Large intestine (tissue), 3 donors: ENCODE measurements around the gene AKAP8L. TPM values are rescaled to one million over a fixed set of nuclear protein-coding genes. Genes with fewer than 3 reads are reported as not detected.
A peak's percentile ranks its signal among the peaks of the same experiment; 100 is the strongest.
"Not testable (repeated sequence)": the region's sequence is repeated elsewhere in the genome, so short reads cannot be mapped to it uniquely, and the experiment has no call there.

Experiments used
- DNase-seq, 2 donors: peaks; one replicate each; pipeline versions ENCODE4 v3.0.0 to v3.0.0-alpha.2; 2013
- H3K27ac ChIP-seq: one replicate; pipeline ENCODE4 v1.5.1; 2013; ENCODE audit warnings: low read length
- H3K27me3 ChIP-seq: 2 replicates; pipeline ENCODE4 v1.6.1; 2013; ENCODE audit warnings: low read length; ENCODE audit not compliant: control insufficient read depth, insufficient read depth
- H3K36me3 ChIP-seq: 2 replicates; pipeline ENCODE4 v1.6.1; 2013; ENCODE audit warnings: low read length; ENCODE audit not compliant: control insufficient read depth, insufficient read depth
- H3K4me1 ChIP-seq: one replicate; pipeline ENCODE4 v1.6.1; 2013; ENCODE audit warnings: low read length; ENCODE audit not compliant: control insufficient read depth, insufficient read depth
- H3K4me3 ChIP-seq: one replicate; pipeline ENCODE4 v1.5.1; 2013; ENCODE audit warnings: low read length
- H3K9me3 ChIP-seq: one replicate; pipeline ENCODE4 v1.6.1; 2013; ENCODE audit warnings: mild to moderate bottlenecking, low read depth, low read length, moderate library complexity; ENCODE audit not compliant: control insufficient read depth
- WGBS: methylation state at CpG from one replicate; pipeline ENCODE4 v1.1.5; 2013; ENCODE audit warnings: low lambda C conversion rate; ENCODE audit not compliant: insufficient coverage; 5-methylcytosine and 5-hydroxymethylcytosine counted together
- polyA plus RNA-seq: library from polyadenylated mRNA; unstranded; fragments of 120-200 nt; gene quantifications from one replicate; pipeline ENCODE4 v1.2.1, GENCODE V29; 2013

AKAP8L gene
- polyA plus RNA-seq, 1 donor: 74.7 TPM

DNA sequence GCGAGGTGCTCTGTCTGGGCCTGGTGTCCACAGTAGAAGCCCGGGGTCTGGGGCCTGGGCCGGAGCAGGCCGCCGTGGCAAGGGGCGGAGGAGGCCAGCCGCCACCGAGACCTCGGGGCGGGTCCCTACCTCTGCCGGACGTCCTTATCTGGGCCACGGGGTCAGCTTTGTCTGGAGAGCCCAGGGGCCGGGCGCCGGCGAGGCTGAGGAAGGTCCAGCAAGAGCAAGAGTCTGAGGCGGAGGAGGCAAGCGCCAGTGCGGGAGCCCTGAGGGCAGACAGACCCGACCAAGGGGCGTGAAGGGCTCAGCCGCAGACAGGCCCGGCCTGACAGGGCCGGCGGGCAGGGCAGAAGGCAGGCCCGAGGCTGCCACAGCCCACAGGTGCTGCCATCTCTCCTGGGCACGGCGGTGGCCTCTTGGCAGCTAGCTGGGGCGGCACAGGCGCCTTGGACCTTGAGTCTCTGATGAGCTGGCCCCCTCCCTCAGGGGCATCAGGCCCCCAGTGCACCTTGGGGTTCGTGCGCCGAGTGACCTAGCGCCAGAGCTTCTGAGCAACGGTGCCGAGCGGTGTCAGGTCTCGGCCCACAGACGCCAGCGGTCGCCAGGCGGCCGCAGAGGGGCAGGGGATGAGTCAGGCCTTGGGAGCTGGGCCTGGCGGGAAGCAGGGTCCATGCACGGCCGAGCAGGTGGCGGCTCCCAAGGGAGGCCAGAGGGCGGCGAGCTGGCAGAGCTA, 20.1 kb downstream of the AKAP8L start:
- H3K27me3 ChIP-seq: no peaks in the 10 kb centered on the region
- H3K36me3 ChIP-seq: peaks cover 82% of the 10 kb centered on the region
- H3K27ac ChIP-seq: no peak overlapping the region

GRCh38 chr19:15397782-15398181, 21.0 kb downstream of the AKAP8L start:
- Histone ChIP-seq H3K4me3 (no peak overlapping the region), H3K4me1 (no peaks in the 10 kb centered on the region), H3K36me3 (peaks cover 77% of the 10 kb centered on the region), H3K27me3 (no peaks in the 10 kb centered on the region), H3K27ac (no peak overlapping the region), H3K9me3 (no peaks in the 10 kb centered on the region)
- no CpG with 5 or more reads among the region's 11 CpGs for WGBS
- no peak for DNase-seq

More for the DNA sequence above, 20.1 kb downstream of the AKAP8L start:
- Histone ChIP-seq H3K4me3 (no peak overlapping the region), H3K9me3 (no peaks in the 10 kb centered on the region), H3K4me1 (no peaks in the 10 kb centered on the region)
- no peak for DNase-seq
- WGBS: no CpG with 5 or more reads among the region's 50 CpGs

GRCh38 chr19:15397236-15397635, 21.6 kb downstream of the AKAP8L start:
- no peaks in the 10 kb centered on the region for H3K27me3 ChIP-seq
- no peaks in the 10 kb centered on the region for H3K9me3 ChIP-seq
- H3K36me3 ChIP-seq: peaks cover 71% of the 10 kb centered on the region
- H3K4me3 ChIP-seq: no peak overlapping the region
- DNase-seq: no peak
- H3K4me1 ChIP-seq: no peaks in the 10 kb centered on the region
- no CpG with 5 or more reads among the region's 6 CpGs for WGBS
- H3K27ac ChIP-seq: no peak overlapping the region

DNA sequence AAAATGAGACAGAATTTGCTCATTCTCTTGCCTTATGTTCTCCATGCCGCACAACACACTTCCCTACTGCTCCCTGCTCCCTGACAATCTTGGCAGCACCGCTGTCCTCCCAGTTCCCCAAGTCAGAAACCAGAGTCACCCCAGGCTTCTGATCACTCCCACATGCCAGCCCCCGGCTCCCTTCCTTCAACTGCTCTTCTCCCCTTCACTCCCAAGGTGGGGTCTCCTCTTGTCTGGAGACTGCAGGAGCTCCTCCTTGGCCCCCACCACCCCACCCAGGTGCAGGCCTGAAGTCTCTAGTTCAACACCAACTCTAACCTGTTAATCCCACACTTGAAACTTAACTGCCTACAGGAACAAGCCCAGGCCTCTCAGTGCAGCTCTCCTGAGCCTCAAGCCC, 22.4 kb downstream of the AKAP8L start:
- peaks cover 68% of the 10 kb centered on the region for H3K36me3 ChIP-seq

DNA sequence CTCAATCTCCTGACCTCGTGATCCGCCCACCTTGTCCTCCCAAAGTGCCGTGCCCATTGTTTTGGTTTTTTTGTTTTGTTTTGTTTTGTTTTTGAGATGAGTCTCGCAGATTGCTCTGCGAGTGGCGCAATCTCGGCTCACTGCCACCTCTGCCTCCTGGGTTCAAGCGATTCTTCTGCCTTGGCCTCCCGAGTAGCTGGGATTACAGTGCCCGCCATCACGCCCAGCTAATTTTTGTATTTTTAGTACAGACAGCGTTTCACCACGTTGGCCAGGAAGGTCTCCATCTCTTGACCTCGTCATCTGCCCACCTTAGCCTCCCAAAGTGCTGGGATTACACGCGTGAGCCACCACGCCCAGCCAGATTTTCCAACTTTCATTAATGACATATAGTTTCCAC, 23.5 kb downstream of the AKAP8L start:
- H3K4me1 ChIP-seq, H3K27me3 ChIP-seq, H3K9me3 ChIP-seq, H3K27ac ChIP-seq, DNase-seq, H3K4me3 ChIP-seq: not testable (repeated sequence)
- 93% methylated on average over 3 of the region's 17 CpGs for WGBS
- H3K36me3 ChIP-seq: peaks cover 59% of the 10 kb centered on the region

More for the DNA sequence above, 22.4 kb downstream of the AKAP8L start:
- Histone ChIP-seq H3K4me3 (no peak overlapping the region), H3K27me3 (no peaks in the 10 kb centered on the region), H3K27ac (no peak overlapping the region), H3K4me1 (no peaks in the 10 kb centered on the region), H3K9me3 (no peaks in the 10 kb centered on the region)
- DNase-seq: no peak
- WGBS: no CpG with 5 or more reads among the region's 3 CpGs

GRCh38 chr19:15394426-15394825, 24.4 kb downstream of the AKAP8L start:
- DNase-seq: no peak
- Histone ChIP-seq H3K27ac (no peak overlapping the region), H3K4me3 (no peak overlapping the region), H3K36me3 (peaks cover 51% of the 10 kb centered on the region), H3K9me3 (no peaks in the 10 kb centered on the region), H3K27me3 (no peaks in the 10 kb centered on the region), H3K4me1 (no peaks in the 10 kb centered on the region)
- 86% methylated on average over 2 of the region's 5 CpGs for WGBS

- H3K4me1 ChIP-seq: no peaks in the 10 kb centered on the region
- H3K27ac ChIP-seq: no peak overlapping the region
- H3K4me3 ChIP-seq: no peak overlapping the region
- DNase-seq: no peak
- H3K36me3 ChIP-seq: peaks cover 46% of the 10 kb centered on the region
- H3K9me3 ChIP-seq: no peaks in the 10 kb centered on the region
- no peaks in the 10 kb centered on the region for H3K27me3 ChIP-seq
Measured at GRCh38 chr19:15393963-15394362, 24.8 kb downstream of the AKAP8L start.

DNA sequence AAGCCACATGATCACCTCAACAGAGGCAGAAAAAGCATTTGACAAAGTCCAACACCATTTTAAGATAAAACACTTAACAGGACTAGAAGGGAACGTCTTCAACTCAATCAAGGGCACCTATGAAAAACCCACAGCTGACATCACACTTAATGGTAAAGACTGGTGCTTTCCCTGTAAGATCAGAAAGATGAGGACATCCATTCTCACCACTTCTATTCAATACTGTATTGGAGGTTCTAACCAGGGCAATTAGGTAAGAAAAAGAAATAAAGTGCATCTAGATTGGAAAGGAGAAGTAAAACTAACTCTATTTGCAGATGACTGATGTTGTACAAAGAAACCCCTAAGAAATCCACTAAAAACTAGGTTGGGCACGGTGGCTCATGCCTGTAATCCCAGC, 28.0 kb downstream of the AKAP8L start:
- WGBS: no CpG with 5 or more reads among the region's 2 CpGs
- Histone ChIP-seq H3K27ac (no peak overlapping the region), H3K36me3 (peaks cover 28% of the 10 kb centered on the region), H3K9me3 (no peaks in the 10 kb centered on the region), H3K4me1 (no peaks in the 10 kb centered on the region), H3K4me3 (no peak overlapping the region), H3K27me3 (no peaks in the 10 kb centered on the region)
- no peak for DNase-seq

GRCh38 chr19:15381864-15382263, 36.9 kb downstream of the AKAP8L start:
- Histone ChIP-seq H3K4me3 (no peak overlapping the region), H3K36me3 (peaks cover 10% of the 10 kb centered on the region), H3K9me3 (no peaks in the 10 kb centered on the region), H3K27ac (no peak overlapping the region), H3K4me1 (peaks cover 16% of the 10 kb centered on the region), H3K27me3 (no peaks in the 10 kb centered on the region)
- WGBS: no CpG with 5 or more reads among the region's 6 CpGs
- no peak for DNase-seq

GRCh38 chr19:15381429-15381828, 37.4 kb downstream of the AKAP8L start:
- 100% methylated on average over 1 of the region's 2 CpGs for WGBS
- H3K4me3 ChIP-seq: no peak overlapping the region
- DNase-seq: no peak
- H3K9me3 ChIP-seq: no peaks in the 10 kb centered on the region
- H3K36me3 ChIP-seq: peaks cover 8% of the 10 kb centered on the region
- peaks cover 19% of the 10 kb centered on the region for H3K4me1 ChIP-seq
- H3K27ac ChIP-seq: no peak overlapping the region
- H3K27me3 ChIP-seq: no peaks in the 10 kb centered on the region

GRCh38 chr19:15379999-15380647, 38.7 kb downstream of the AKAP8L start:
- peak in 1 of 2 donors; percentile 61 for DNase-seq
- H3K27ac ChIP-seq: peak overlapping the region; percentile 75
- H3K4me1 ChIP-seq: peaks cover 19% of the 10 kb centered on the region
- H3K36me3 ChIP-seq: peaks cover 3% of the 10 kb centered on the region
- H3K27me3 ChIP-seq: no peaks in the 10 kb centered on the region
- 0% methylated on average over 1 of the region's 56 CpGs for WGBS
- peak overlapping the region; percentile 53 for H3K4me3 ChIP-seq
- no peaks in the 10 kb centered on the region for H3K9me3 ChIP-seq
